NCI-H2081 (cell line): Measurements from ENCODE around the gene CTSC.

ENCODE experiments used
- DNase-seq, 2 experiments: peaks; one replicate each; lab custom pipeline; 2025; lab: John Stamatoyannopoulos, UW

The CTSC gene

DNA sequence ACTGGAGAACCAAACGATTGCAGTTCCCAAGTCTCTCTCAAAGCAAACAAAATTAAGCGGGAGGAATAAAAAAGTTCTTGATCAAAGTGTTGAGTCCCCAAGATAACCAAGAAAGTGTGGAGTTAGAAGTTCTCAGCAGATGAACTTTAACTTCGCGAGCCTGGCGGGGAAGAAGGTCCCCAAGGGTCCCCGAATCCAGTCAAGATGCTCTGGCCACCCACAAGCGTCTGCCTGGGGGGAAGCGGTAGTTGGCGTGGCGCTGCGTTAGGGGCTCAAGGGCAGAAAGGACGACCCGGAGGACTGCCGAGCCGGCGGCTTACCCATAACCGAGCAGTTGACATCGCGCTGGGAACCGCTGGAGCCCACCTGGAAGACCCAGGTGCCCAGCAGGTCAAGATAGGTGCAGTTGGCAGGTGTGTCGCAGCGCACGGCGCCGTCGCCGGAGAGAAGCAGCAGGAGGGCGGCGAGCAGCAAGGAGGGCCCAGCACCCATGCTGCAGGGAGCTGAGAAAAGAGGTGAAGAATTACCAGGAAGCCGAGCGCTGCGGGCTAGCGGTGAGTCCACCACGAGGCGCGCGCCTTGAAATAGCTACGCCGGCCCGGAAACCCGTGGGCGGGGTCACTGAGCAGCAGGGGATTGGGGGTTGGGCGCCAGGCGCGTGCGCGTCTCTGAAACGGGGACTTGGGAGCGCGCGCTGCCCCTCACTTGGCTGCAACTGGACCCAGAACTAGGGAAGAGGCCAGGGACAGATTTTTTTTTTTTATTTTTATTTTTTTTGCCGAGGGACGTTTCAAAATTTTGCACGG lies at the start of gene CTSC:
CTSC (minus strand) TSS at position 556 of the 806 bp plus-strand sequence; CDS start at position 492, 64 bp downstream.
- peak; percentile 92 to 93 for DNase-seq

DNA sequence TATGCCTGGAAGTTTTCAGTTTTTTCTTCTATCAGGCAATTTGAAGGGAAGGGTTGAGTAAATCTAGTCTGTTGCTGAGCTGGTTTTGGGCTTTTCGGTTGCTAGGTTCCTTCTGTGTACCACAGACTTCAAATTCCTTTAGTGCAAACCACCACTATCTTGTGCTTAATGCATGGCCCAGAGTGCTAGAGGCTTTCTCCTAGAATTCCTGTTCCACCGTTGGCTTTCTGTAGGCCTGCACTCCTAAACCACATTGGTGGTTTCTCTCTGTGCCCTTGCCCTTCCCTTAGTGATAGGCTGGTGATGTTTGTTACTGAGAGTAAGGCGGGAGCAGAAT lies 47.1 kb upstream of the CTSC start:
- DNase-seq: no peak

DNA sequence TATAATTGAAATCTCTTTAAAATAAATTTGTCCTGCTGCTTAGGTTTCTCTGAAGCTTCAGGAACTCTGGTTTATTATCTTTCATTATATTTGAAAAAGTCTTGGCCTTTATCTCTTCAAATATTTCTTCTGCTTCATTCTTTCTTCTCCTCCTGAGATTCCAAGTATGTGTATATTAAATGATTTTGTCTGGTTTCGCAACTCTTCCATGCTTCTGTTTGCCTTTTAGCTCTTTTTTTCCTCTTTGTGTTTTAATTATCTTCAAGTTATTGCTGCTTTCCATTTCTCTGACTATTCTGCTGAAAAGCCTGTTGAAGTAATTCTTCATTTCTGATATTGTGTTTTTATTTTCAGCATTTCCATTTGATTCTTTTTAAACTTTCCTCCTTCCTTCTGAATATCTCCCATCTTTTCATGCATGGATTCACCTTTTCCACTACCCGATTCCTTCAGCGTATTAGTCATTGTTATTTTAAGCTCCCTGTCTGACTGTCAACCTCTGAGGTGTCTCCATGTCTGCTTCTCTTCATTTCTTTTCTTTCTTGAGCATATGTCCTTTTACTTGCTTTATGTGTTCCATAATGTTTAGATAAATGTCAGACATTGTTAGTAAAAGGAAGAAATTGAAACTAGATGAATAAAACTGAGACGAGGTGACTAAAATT lies 46.6 kb upstream of the CTSC start:
- DNase-seq: no peak

DNA sequence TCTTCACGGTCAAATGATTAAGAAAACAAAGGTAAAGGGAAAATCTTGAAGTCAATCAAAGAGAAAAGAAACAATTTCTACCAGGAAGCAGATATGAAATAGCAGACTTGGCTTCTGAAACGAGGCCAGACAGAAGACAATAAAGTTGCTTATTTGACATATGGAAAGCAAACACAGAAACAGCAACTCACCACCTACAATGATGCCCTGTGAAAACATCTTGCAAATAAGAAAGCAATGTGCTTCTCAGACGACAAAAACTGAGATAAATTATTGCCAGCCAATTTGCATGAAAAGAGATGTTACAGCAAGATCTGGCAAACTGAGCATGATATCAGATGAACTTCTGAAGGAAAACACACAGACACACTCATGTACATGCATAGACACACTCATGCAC lies 45.9 kb upstream of the CTSC start:
- no peak for DNase-seq

DNA sequence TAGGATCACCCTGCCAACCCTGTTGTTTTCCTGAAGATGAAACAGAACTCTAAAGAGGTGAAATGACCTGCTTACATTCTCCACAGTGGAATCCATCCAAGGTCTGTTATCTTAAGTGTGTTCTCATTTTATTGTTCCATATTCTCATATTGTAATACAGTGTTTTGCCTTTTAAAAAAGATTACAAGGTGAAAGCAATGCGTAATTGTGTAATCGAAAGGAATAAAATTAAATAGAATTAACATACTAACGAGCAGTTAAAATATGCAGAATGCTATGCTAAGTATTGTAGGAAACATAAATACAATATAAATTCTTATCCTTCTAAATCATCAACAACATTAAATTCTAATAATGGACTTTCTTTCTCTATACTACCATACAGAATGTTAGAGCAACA lies 41.6 kb upstream of the CTSC start:
- no peak for DNase-seq

DNA sequence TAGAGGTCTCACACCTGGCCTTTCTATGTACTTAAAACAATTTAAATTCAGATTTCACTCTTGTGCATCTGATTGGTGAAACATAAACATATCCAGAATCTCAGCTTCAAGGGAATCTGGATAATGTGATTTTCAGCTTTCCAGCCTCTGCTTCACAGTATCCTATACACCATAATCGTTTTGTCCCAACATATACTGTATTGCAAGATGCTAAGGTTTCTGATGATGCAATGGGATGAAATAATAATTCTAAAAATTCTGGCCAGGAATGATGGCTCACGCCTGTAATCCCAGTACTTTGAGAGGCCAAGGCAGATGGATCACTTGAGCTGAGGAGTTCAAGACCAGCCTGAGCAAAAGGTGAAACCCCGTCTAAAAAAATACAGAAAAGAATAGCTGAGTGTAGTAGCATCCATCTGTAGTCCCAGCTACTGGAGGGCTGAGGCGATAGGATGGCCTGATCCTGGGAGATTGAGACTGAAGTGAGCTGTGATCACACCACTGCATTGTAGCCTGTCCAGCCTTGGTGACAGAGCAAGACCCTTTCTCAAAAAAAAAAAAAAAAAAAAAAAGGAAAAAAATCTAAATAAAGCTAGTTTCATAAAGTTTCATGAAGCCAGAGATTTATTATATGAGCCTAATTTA lies 41.0 kb upstream of the CTSC start:
- no peak for DNase-seq

DNA sequence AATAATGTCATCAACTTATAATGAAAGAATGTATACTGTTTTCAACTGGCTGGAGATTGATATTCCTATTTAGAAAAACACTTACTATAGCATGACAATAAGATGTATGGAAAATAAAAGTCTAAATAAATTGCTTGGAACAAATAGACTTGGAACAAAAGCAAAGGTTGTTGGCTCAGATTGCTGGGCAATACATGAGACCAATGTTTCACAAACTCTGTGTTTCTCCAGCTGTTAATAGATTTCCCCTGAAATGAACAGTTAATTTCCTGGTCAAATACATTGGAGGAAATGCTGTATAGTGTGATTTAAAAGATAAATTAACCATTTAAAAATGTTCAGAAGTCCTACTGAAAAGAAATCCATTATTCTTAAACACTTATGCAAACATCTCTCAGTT lies 40.1 kb upstream of the CTSC start:
- DNase-seq: no peak

DNA sequence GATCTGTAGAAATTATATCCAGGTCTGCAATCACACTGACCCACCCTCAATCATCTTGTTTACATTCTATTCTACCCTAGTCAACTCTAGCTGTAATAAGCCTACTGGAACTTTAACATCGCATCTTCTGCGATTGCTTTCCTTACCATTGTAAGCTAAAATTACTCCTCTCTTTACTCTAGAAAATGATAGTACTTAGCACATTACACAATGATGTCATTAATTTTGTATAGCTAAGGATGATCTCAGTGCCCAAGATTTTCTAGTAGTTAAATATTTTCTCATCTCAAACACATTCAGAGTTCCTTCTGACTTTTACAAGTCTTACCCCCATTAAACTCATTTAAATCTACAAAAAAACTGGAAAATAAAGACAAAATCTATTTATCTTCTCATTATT lies 39.6 kb upstream of the CTSC start:
- DNase-seq: peak in 1 of 2 experiments; percentile 24

DNA sequence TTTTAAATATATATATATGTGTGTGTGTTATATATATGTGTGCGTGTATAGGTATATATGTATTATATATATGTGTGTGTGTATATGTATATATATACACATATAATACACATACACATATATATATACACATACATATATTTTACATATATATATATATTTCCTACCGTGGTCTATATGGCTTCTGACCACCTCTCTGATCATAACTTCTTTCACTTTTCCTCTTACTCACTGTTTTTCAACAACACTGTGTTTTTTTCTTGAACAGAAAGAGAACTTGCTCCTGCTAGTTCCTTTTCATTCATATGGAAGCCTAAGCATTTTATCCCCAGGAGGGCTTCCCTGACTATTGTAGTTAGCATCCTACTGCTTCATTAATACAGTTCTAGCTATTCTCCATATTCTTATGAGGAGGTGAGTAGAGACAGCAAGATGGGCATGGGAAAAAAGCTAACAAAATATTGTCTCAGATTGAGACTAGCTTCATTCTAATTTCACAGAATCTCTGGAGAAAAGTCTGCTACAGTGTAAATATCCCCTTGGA lies 38.5 kb upstream of the CTSC start:
- no peak for DNase-seq

DNA sequence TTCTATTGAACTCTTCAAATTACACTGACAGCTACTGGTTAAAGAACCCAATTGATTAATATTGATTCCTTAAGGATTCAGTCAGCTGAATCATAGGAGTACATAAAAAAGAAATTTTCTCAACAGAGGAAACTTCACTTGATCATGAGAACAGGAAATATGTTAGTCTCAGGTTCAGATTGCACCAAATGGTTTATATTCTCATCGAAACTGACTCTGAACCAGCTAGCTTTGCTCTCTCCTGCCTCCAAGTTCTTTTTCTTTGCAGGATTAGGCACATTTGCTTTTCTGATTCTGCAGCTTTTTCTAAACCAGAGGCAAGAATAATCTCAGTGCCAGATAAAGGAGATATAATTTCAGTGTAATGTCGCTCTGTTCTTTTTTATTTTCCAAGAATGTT lies 33.2 kb upstream of the CTSC start:
- DNase-seq: no peak

DNA sequence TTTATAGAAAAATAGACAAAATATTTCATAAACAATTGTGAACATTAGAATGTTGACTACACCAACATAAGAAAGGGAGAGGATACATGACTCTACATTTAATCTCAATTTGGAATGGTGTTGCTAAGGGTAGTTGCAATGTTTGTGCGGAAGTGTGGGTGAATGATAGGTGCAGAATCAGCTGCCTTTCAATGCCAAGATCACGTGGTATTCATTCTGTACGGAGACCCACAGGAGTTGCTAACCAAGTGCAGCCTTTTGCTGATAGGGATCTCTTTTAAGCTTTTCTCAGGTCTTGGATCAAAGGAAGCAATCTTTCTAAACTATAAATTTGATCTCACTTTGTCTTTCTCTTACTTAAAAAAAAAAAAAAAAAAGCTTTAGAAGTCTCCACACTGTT lies 29.8 kb upstream of the CTSC start:
- DNase-seq: no peak

DNA sequence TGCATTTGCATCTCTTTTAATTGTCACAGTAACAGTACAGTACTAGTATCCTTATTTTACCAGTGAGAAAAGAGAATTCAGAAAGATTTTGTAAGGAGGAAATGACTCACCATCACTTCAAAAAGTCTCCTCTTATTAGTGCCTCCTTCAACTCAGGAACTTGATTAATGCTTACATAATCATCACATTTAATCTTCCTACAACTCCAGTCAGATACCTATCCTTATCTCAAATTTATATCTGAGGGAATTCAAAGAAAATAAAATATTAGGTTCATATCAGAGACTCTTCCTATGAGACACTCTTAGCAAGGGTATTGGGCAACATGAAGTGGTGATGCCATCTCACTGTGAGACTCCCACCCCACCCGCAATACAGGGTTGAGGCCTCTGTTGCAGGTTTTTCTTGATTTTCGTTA lies 26.1 kb upstream of the CTSC start:
- no peak for DNase-seq

DNA sequence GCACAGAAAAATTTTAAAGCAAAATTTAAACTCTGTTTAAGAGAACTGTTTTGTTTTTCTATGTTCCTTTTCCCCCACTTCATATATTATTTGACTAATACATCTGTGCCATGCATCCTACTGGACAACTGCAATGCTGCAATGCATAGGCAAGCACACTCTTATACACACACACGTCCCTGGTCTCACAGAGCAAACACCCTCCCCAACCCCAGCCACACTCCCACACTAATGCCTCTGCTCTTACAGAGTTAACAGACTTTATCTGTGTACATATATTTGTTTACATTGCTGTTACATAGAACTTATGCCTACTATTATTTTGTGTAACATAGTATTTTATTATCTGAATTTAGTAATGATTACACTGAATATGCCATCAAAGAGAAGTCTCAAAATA lies 25.5 kb upstream of the CTSC start:
- no peak for DNase-seq

DNA sequence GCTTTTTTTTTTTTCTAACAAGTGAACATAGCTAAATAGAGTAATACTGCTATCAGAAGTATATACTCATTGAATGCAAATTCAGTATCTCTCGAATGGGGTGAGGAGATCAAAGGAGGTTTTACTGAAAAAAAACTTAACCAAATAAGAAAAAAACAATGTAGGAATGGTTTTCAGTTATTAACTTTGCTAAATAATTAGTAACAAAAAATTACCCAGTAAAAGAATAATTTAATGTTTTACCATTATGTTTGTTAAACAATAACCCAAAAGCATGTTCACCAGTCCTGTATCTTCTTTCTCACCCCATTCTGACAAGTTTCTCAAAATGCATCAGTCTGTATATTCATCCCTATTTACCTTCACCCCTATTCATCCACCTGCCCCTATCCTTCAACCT lies 22.6 kb upstream of the CTSC start:
- DNase-seq: no peak

DNA sequence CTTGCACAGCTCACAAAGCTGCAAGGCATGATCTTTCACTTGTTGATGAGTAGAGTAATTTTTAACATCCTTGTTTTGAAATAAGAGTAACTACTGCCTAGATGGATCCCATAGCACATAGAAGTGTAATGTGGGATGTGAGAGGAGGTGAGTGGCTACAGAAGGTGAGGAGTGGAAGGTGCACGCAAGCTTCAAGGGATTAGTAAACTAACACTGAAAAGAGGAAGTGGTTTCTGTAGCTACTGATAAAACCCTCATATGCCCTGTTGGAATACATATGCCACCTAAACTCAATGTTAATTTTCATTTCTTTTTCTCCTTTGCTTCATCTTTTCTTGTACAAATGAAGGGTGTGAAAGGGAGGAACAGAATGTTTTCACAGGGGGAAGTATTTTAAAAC lies 22.0 kb upstream of the CTSC start:
- DNase-seq: no peak

DNA sequence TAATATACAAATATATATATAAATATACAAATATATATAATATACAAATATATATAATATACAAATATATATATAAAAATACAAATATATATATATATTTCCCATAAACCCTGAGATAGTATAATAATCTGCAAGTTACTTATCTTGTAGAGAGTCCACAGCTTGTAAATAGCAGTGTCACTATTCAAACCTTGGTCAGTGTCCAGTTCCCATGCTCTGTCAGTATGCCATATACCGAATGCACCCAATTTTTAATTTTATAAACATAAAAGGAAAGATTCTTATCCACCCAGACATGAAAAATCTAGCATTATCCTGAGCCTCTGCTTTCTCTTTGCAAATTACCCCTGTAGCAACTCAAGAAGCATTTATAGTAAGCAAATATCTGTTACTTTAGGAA lies 21.6 kb upstream of the CTSC start:
- no peak for DNase-seq

DNA sequence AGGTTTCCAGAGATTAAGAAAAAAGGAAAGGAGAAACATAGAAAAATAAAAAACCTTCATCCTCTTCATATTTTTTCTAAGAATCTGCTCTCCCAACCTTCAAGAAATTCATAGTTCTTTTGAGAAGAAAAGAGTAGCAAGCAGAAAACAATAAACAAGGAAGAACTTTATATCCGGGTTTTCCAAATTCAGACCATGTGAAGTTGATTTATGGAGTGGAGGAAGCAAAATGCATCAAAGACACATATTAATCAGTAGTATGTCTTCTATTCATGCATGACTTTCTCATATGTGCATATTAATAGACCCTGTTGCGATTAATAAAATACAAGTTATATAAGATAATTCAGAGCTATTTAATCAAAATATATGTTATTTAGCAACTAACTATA lies 20.5 kb upstream of the CTSC start:
- no peak for DNase-seq

DNA sequence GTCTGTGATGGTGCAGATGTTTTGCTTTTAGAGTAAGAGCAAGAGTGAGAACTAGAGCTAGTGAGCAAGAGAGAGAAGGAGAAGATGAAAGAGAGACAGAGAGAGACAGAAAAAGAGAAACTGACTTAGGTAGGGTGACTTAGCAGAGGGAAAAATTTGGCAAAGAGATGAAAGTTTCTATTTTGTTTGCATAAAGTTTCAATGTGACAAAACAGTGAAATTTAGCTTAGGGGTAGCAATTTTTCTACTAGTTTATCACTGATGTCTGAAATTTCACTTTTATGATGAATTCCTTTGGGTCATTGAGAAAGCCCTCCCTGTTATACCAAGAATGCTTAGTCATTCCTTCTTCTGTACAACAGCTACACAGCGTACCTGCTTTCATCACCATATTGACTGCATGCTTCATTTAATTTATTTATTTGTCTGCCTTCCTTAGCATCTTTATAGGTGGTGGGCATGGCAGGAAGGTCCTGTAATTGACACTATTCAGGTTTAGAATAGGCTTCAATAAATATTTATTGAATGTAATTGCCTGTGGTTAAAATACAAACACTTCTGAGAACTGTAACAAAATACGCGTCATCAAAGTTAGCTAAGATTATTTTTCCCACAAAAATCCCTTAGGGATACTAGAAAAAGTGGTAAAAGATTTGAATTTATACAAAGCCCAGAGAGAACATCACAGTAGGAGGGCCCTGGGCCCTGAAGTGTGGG lies 19.9 kb upstream of the CTSC start:
- peak in 1 of 2 experiments; percentile 10 for DNase-seq

DNA sequence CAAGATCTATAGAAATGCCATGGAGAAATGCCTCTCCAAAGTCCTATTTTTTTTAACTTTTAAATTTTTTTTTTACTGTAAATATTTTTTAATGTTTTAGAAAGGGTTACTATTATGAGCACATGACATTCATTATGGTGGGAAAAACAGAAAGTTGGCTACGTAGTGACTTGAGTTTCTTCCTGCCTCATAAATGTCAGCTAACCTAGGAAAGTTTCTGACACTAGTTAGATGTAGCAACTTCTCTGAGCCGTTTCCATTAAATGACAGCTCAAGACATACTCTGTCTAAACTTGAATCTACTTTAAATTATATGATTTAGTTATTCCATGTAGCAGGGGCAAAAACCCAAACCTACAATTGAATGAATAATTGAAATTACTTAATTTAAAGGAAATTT lies 18.4 kb upstream of the CTSC start:
- DNase-seq: no peak

DNA sequence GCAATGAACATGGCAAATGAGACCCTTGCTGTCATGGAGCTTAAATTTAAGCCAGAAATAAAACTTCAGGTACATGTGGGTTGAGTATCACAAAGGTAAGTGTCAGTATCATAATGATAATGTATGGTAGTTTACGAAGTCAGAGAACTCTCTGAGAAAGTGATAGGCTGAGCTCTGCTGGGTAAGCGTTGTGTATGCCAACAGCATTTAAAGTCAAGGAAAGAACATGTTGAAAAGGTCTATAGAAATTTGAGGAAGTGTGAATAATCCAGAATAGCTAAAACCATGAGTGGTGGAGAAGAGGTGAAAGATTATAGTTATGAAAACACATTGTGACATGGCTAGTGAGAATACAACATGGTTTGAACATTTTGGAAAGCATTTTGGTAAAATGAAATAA lies 17.4 kb upstream of the CTSC start:
- DNase-seq: no peak

DNA sequence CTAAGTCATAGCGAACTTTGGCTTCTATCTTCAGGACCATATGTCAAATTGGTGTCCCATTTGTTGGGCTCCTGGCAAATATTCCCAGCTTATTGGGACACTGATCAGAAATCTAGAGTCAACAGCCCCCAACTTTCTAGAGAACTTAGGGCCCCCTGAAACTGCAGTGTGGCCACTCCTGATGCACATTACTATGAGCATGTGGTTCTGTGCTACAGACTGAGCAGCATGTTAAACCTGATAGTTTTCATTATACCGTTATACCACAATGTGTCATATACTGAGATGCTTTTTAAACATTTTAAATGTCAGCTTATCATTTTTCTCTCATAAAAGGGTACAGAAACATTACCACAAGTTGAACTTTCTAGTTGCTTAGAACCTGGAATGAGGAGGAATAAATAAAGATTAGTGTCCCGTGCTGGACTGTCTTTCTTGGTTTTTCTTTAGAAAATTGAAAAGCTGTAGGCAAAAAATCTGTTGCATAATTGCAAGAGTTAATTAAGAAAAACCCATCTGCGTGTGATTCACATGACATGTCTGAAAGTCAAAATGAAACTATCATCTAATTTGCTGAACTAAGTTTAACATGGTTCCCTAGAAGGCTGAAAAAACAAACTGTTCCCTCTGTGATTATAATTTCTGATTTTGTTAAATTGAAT lies 16.4 kb upstream of the CTSC start:
- no peak for DNase-seq

DNA sequence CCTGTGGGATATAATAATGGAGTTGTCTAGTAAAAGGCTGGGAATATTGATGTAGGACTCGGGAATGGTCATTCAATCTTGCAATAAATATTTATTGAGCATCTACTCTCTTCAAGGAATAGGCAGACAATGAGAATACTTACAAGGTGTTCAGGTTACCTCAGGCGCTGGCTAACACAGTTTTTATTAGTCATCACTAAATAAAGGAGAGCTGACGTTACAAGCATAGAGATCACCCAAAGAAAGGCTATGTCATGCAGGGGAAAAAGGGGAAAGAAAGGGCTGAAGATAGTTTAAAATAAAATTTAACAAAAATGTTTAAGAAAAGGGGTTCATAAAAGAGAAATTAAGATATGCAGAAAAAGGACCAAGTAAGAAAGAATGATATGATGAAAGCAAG lies 15.8 kb upstream of the CTSC start:
- DNase-seq: no peak
